Uterus (tissue), 4 donors: ENCODE measurements around the gene INF2. TPM values are rescaled to one million over a fixed set of nuclear protein-coding genes. Genes with fewer than 3 reads are reported as not detected.

Experiments used
- DNase-seq, 2 donors: peaks; one replicate each; pipeline ENCODE4 v3.0.0-alpha.2; 2019 to 2020
- H3K27ac ChIP-seq, 2 donors: fragments of 200-600 bp; sonication (generic); 1 replicate in 1 of 2; 2 replicates in 1 of 2; pipeline ENCODE4 v1.5.1; 2016 to 2018
- H3K27me3 ChIP-seq, 2 donors: fragments of 200-600 bp; sonication (generic); one replicate each; pipeline ENCODE4 v1.5.1; 2018 to 2019; ENCODE audit warnings: control low read depth in 1 of 2
- H3K36me3 ChIP-seq, 2 donors: fragments of 200-600 bp; sonication (generic); one replicate each; pipeline ENCODE4 v1.5.1; 2019; ENCODE audit warnings: control low read depth in 1 of 2
- H3K4me1 ChIP-seq, 2 donors: fragments of 200-600 bp; sonication (generic); one replicate each; pipeline ENCODE4 v1.5.1; 2018 to 2019; ENCODE audit warnings: control low read depth in 1 of 2
- H3K4me3 ChIP-seq, 2 donors: fragments of 200-600 bp; sonication (generic); 1 replicate in 1 of 2; 2 replicates in 1 of 2; pipeline ENCODE4 v1.5.1; 2018 to 2019; ENCODE audit warnings: mild to moderate bottlenecking in 1 of 2
- H3K9me3 ChIP-seq, 2 donors: fragments of 200-600 bp; sonication (generic); one replicate each; pipeline ENCODE4 v1.5.1; 2019; ENCODE audit warnings: control low read depth in 1 of 2
- CTCF ChIP-seq, 4 experiments: fragments of 200-600 bp in 2 of 4; fragments of 450-650 bp in 2 of 4; sonication (generic) in 2 of 4; IDR thresholded peaks; one replicate each; pipeline ENCODE4 v1.5.1; 2016 to 2019; ENCODE audit warnings: antibody characterized with exemption in 4 of 4, mild to moderate bottlenecking in 2 of 4, moderate library complexity in 1 of 4
- POLR2A ChIP-seq, 2 donors: fragments of 450-650 bp; IDR thresholded peaks; one replicate each; pipeline ENCODE4 v1.6.1; 2016; ENCODE audit warnings: antibody characterized with exemption in 2 of 2, mild to moderate bottlenecking in 1 of 2, moderate library complexity in 1 of 2
- intact Hi-C: fragments of 100-400 bp; cut with DNase I; formaldehyde crosslinking; loops from one replicate; pipeline ENCODE4 v1.15.1; 2023; ENCODE audit warnings: low total_unique reads
- total RNA-seq, 4 donors: library from RNA; depleted of rRNA in 3 of 4; stranded (reverse); fragments of >200 nt in 3 of 4; gene quantifications; one replicate each; pipeline versions ENCODE4 v1.1.0 to v1.2.4, GENCODE V29; 2014 to 2023
- donor health status: DM: yes; HTN: yes; CAD: no.

The INF2 gene
- total RNA-seq, 4 donors from 2014 or later: 13.5 to 79.4 (median 44.6) TPM

- DNase-seq: no peak
- no peaks in the 10 kb centered on the region for H3K4me1 ChIP-seq
- TF ChIP-seq POLR2A (IDR thresholded peaks at IDR 0.05) (no peak), CTCF (IDR thresholded peaks at IDR 0.05) (no peak)
- intact Hi-C loops: no loop called here
- H3K9me3 ChIP-seq: no peaks in the 10 kb centered on the region
- H3K36me3 ChIP-seq: no peaks in the 10 kb centered on the region
- no peaks in the 10 kb centered on the region for H3K27me3 ChIP-seq
- no peak overlapping the region for H3K27ac ChIP-seq
- no peak overlapping the region for H3K4me3 ChIP-seq
Observed at GRCh38 chr14:104739026-104739425, 49.6 kb downstream of the INF2 start.

GRCh38 chr14:104739546-104740516, 50.4 kb downstream of the INF2 start:
- Histone ChIP-seq H3K27me3 (no peaks in the 10 kb centered on the region), H3K4me1 (no peaks in the 10 kb centered on the region), H3K36me3 (no peaks in the 10 kb centered on the region), H3K4me3 (no peak overlapping the region), H3K9me3 (no peaks in the 10 kb centered on the region), H3K27ac (no peak overlapping the region)
- intact Hi-C loops: no loop called here
- TF ChIP-seq CTCF (IDR thresholded peaks at IDR 0.05) (no peak), POLR2A (IDR thresholded peaks at IDR 0.05) (no peak)
- DNase-seq: no peak

- no peak overlapping the region for H3K4me3 ChIP-seq
- no peak for DNase-seq
- no peak for TF ChIP-seq CTCF (IDR thresholded peaks at IDR 0.05)
- no peak for TF ChIP-seq POLR2A (IDR thresholded peaks at IDR 0.05)
- no peak overlapping the region for H3K27ac ChIP-seq
- no peaks in the 10 kb centered on the region for H3K36me3 ChIP-seq
- H3K27me3 ChIP-seq: no peaks in the 10 kb centered on the region
- intact Hi-C loops: no loop called here
- no peaks in the 10 kb centered on the region for H3K9me3 ChIP-seq
- no peaks in the 10 kb centered on the region for H3K4me1 ChIP-seq
Observed at GRCh38 chr14:104741108-104741802, 51.8 kb downstream of the INF2 start.

GRCh38 chr14:104741803-104742251, 52.4 kb downstream of the INF2 start:
- TF ChIP-seq CTCF (IDR thresholded peaks at IDR 0.05): no peak
- TF ChIP-seq POLR2A (IDR thresholded peaks at IDR 0.05): no peak
- no peaks in the 10 kb centered on the region for H3K27me3 ChIP-seq
- H3K27ac ChIP-seq: no peak overlapping the region
- no peak for DNase-seq
- H3K36me3 ChIP-seq: no peaks in the 10 kb centered on the region
- intact Hi-C loops: no loop called here
- no peaks in the 10 kb centered on the region for H3K4me1 ChIP-seq
- no peaks in the 10 kb centered on the region for H3K9me3 ChIP-seq
- no peak overlapping the region for H3K4me3 ChIP-seq
